Measurements from ENCODE around the gene PNPLA7. TPM values are rescaled to one million over a fixed set of nuclear protein-coding genes. Genes with fewer than 3 reads are reported as not detected.
"Not testable (repeated sequence)": the region's sequence is repeated elsewhere in the genome, so short reads cannot be mapped to it uniquely, and the experiment has no call there.

PNPLA7 gene
- polyA plus RNA-seq, 2 donors = 2.3 to 3.9 TPM

GRCh38 chr9:137417161-137418021 is 132.8 kb downstream of the PNPLA7 start:
- Histone ChIP-seq H3K36me3 (ENCODE audit: control insufficient read depth in 2 of 2, insufficient read depth in 2 of 2, low read length in 1 of 2) (no peaks in the 10 kb centered on the region), H3K4me1 (ENCODE audit: control insufficient read depth in 2 of 2, insufficient read depth in 2 of 2, low read length in 1 of 2) (no peaks in the 10 kb centered on the region), H3K9me3 (ENCODE audit: control insufficient read depth in 2 of 2, insufficient read depth in 1 of 2, low read depth in 1 of 2, low read length in 1 of 2) (no peaks in the 10 kb centered on the region), H3K4me3 (ENCODE audit: low read depth in 1 of 2, low read length in 2 of 2) (peak overlapping the region; percentile 12 to 32), H3K27ac (ENCODE audit: low read depth in 2 of 2, low read length in 1 of 2) (no peak overlapping the region), H3K27me3 (ENCODE audit: control insufficient read depth in 1 of 2, insufficient read depth in 2 of 2, low read length in 2 of 2) (no peaks in the 10 kb centered on the region)
- WGBS, 2 donors = 80 to 87% methylated on average over 99 of the region's 99 CpGs

- Histone ChIP-seq H3K4me1 (ENCODE audit: control insufficient read depth in 2 of 2, insufficient read depth in 2 of 2, low read length in 1 of 2) (peaks cover 0 to 4% of the 10 kb centered on the region in 2 donors), H3K27me3 (ENCODE audit: control insufficient read depth in 1 of 2, insufficient read depth in 2 of 2, low read length in 2 of 2) (no peaks in the 10 kb centered on the region), H3K4me3 (ENCODE audit: low read depth in 1 of 2, low read length in 2 of 2) (no peak overlapping the region), H3K36me3 (ENCODE audit: control insufficient read depth in 2 of 2, insufficient read depth in 2 of 2, low read length in 1 of 2) (no peaks in the 10 kb centered on the region), H3K9me3 (ENCODE audit: control insufficient read depth in 2 of 2, insufficient read depth in 1 of 2, low read depth in 1 of 2, low read length in 1 of 2) (no peaks in the 10 kb centered on the region), H3K27ac (ENCODE audit: low read depth in 2 of 2, low read length in 1 of 2) (no peak overlapping the region)
- 88 to 90% methylated on average over 45 of the region's 45 CpGs for WGBS, 2 donors
Observed at GRCh38 chr9:137416563-137417151, 133.5 kb downstream of the PNPLA7 start.

GRCh38 chr9:137416006-137416562 is 134.1 kb downstream of the PNPLA7 start:
- Histone ChIP-seq H3K36me3 (ENCODE audit: control insufficient read depth in 2 of 2, insufficient read depth in 2 of 2, low read length in 1 of 2) (no peaks in the 10 kb centered on the region), H3K4me1 (ENCODE audit: control insufficient read depth in 2 of 2, insufficient read depth in 2 of 2, low read length in 1 of 2) (peaks cover 4 to 6% of the 10 kb centered on the region in 2 donors)

GRCh38 chr9:137415451-137415850 is 134.8 kb downstream of the PNPLA7 start:
- Histone ChIP-seq H3K4me1 (ENCODE audit: control insufficient read depth in 2 of 2, insufficient read depth in 2 of 2, low read length in 1 of 2) (peaks cover 4 to 7% of the 10 kb centered on the region in 2 donors), H3K27ac (ENCODE audit: low read depth in 2 of 2, low read length in 1 of 2) (no peak overlapping the region), H3K36me3 (ENCODE audit: control insufficient read depth in 2 of 2, insufficient read depth in 2 of 2, low read length in 1 of 2) (no peaks in the 10 kb centered on the region), H3K27me3 (ENCODE audit: control insufficient read depth in 1 of 2, insufficient read depth in 2 of 2, low read length in 2 of 2) (no peaks in the 10 kb centered on the region), H3K9me3 (ENCODE audit: control insufficient read depth in 2 of 2, insufficient read depth in 1 of 2, low read depth in 1 of 2, low read length in 1 of 2) (no peaks in the 10 kb centered on the region), H3K4me3 (ENCODE audit: low read depth in 1 of 2, low read length in 2 of 2) (no peak overlapping the region)
- WGBS, 2 donors = 91% methylated on average over 5 of the region's 5 CpGs

More at GRCh38 chr9:137416006-137416562, 134.1 kb downstream of the PNPLA7 start:
- 94 to 96% methylated on average over 22 to 23 of the region's 23 CpGs for WGBS, 2 donors
- no peak overlapping the region for H3K27ac ChIP-seq (ENCODE audit: low read depth in 2 of 2, low read length in 1 of 2)
- H3K27me3 ChIP-seq (ENCODE audit: control insufficient read depth in 1 of 2, insufficient read depth in 2 of 2, low read length in 2 of 2) = no peaks in the 10 kb centered on the region
- H3K4me3 ChIP-seq (ENCODE audit: low read depth in 1 of 2, low read length in 2 of 2) = no peak overlapping the region
- H3K9me3 ChIP-seq (ENCODE audit: control insufficient read depth in 2 of 2, insufficient read depth in 1 of 2, low read depth in 1 of 2, low read length in 1 of 2) = no peaks in the 10 kb centered on the region

GRCh38 chr9:137412431-137412830 is 137.8 kb downstream of the PNPLA7 start:
- peak overlapping the region in 1 of 2 donors; percentile 20 for H3K27ac ChIP-seq (ENCODE audit: low read depth in 2 of 2, low read length in 1 of 2)
- no peaks in the 10 kb centered on the region for H3K27me3 ChIP-seq (ENCODE audit: control insufficient read depth in 1 of 2, insufficient read depth in 2 of 2, low read length in 2 of 2)
- H3K36me3 ChIP-seq (ENCODE audit: control insufficient read depth in 2 of 2, insufficient read depth in 2 of 2, low read length in 1 of 2) = no peaks in the 10 kb centered on the region
- H3K4me3 ChIP-seq (ENCODE audit: low read depth in 1 of 2, low read length in 2 of 2) = no peak overlapping the region
- WGBS, 2 donors = 78% methylated on average over 10 of the region's 10 CpGs
- H3K4me1 ChIP-seq (ENCODE audit: control insufficient read depth in 2 of 2, insufficient read depth in 2 of 2, low read length in 1 of 2) = peaks cover 4 to 7% of the 10 kb centered on the region in 2 donors
- no peaks in the 10 kb centered on the region for H3K9me3 ChIP-seq (ENCODE audit: control insufficient read depth in 2 of 2, insufficient read depth in 1 of 2, low read depth in 1 of 2, low read length in 1 of 2)

- Histone ChIP-seq H3K4me1 (ENCODE audit: control insufficient read depth in 2 of 2, insufficient read depth in 2 of 2, low read length in 1 of 2) (peaks cover 7 to 13% of the 10 kb centered on the region in 2 donors), H3K4me3 (ENCODE audit: low read depth in 1 of 2, low read length in 2 of 2) (no peak overlapping the region), H3K9me3 (ENCODE audit: control insufficient read depth in 2 of 2, insufficient read depth in 1 of 2, low read depth in 1 of 2, low read length in 1 of 2) (no peaks in the 10 kb centered on the region), H3K27me3 (ENCODE audit: control insufficient read depth in 1 of 2, insufficient read depth in 2 of 2, low read length in 2 of 2) (no peaks in the 10 kb centered on the region), H3K36me3 (ENCODE audit: control insufficient read depth in 2 of 2, insufficient read depth in 2 of 2, low read length in 1 of 2) (no peaks in the 10 kb centered on the region), H3K27ac (ENCODE audit: low read depth in 2 of 2, low read length in 1 of 2) (peak overlapping the region; percentile 34 to 81)
- whole genome bisulfite sequencing, 2 donors = 28 to 39% methylated on average over 16 to 28 of the region's 30 CpGs
Observed at GRCh38 chr9:137411645-137412380, 138.4 kb downstream of the PNPLA7 start.

- WGBS, 2 donors = 34 to 44% methylated on average over 16 to 17 of the region's 17 CpGs
- no peak overlapping the region for H3K4me3 ChIP-seq (ENCODE audit: low read depth in 1 of 2, low read length in 2 of 2)
- H3K27ac ChIP-seq (ENCODE audit: low read depth in 2 of 2, low read length in 1 of 2) = peak overlapping the region; percentile 28 to 39
- H3K36me3 ChIP-seq (ENCODE audit: control insufficient read depth in 2 of 2, insufficient read depth in 2 of 2, low read length in 1 of 2) = no peaks in the 10 kb centered on the region
- H3K9me3 ChIP-seq (ENCODE audit: control insufficient read depth in 2 of 2, insufficient read depth in 1 of 2, low read depth in 1 of 2, low read length in 1 of 2) = no peaks in the 10 kb centered on the region
- peaks cover 7 to 16% of the 10 kb centered on the region in 2 donors for H3K4me1 ChIP-seq (ENCODE audit: control insufficient read depth in 2 of 2, insufficient read depth in 2 of 2, low read length in 1 of 2)
- H3K27me3 ChIP-seq (ENCODE audit: control insufficient read depth in 1 of 2, insufficient read depth in 2 of 2, low read length in 2 of 2) = no peaks in the 10 kb centered on the region
Observed at GRCh38 chr9:137411260-137411644, 138.9 kb downstream of the PNPLA7 start.

- H3K36me3 ChIP-seq (ENCODE audit: control insufficient read depth in 2 of 2, insufficient read depth in 2 of 2, low read length in 1 of 2) = no peaks in the 10 kb centered on the region
- WGBS, 2 donors = 78 to 82% methylated on average over 15 of the region's 15 CpGs
- peak overlapping the region in 1 of 2 donors; percentile 39 for H3K27ac ChIP-seq (ENCODE audit: low read depth in 2 of 2, low read length in 1 of 2)
- H3K4me1 ChIP-seq (ENCODE audit: control insufficient read depth in 2 of 2, insufficient read depth in 2 of 2, low read length in 1 of 2) = peaks cover 7 to 17% of the 10 kb centered on the region in 2 donors
- H3K4me3 ChIP-seq (ENCODE audit: low read depth in 1 of 2, low read length in 2 of 2) = no peak overlapping the region
- H3K27me3 ChIP-seq (ENCODE audit: control insufficient read depth in 1 of 2, insufficient read depth in 2 of 2, low read length in 2 of 2) = no peaks in the 10 kb centered on the region
- no peaks in the 10 kb centered on the region for H3K9me3 ChIP-seq (ENCODE audit: control insufficient read depth in 2 of 2, insufficient read depth in 1 of 2, low read depth in 1 of 2, low read length in 1 of 2)
Observed at GRCh38 chr9:137410891-137411249, 139.3 kb downstream of the PNPLA7 start.

GRCh38 chr9:137410236-137410890 is 139.8 kb downstream of the PNPLA7 start:
- 72 to 74% methylated on average over 18 of the region's 18 CpGs for WGBS, 2 donors
- H3K27me3 ChIP-seq (ENCODE audit: control insufficient read depth in 1 of 2, insufficient read depth in 2 of 2, low read length in 2 of 2); H3K36me3 ChIP-seq (ENCODE audit: control insufficient read depth in 2 of 2, insufficient read depth in 2 of 2, low read length in 1 of 2); H3K4me3 ChIP-seq (ENCODE audit: low read depth in 1 of 2, low read length in 2 of 2); H3K9me3 ChIP-seq (ENCODE audit: control insufficient read depth in 2 of 2, insufficient read depth in 1 of 2, low read depth in 1 of 2, low read length in 1 of 2); H3K27ac ChIP-seq (ENCODE audit: low read depth in 2 of 2, low read length in 1 of 2): not testable (repeated sequence)
- peaks cover 7 to 17% of the 10 kb centered on the region in 2 donors for H3K4me1 ChIP-seq (ENCODE audit: control insufficient read depth in 2 of 2, insufficient read depth in 2 of 2, low read length in 1 of 2)
